MG63 (cell line): ENCODE data around the gene PTPRCAP. TPM values are rescaled to one million over a fixed set of nuclear protein-coding genes. Genes with fewer than 3 reads are reported as not detected.
"Not testable (repeated sequence)": the region's sequence is repeated elsewhere in the genome, so short reads cannot be mapped to it uniquely, and the experiment has no call there.

ENCODE experiments used
- DNase-seq: peaks from one replicate; pipeline ENCODE4 v3.0.0-alpha.2; 2020
- H3K27me3 ChIP-seq: fragments of 250-450 bp; sonication (Bioruptor Pico); 2 replicates; pipeline ENCODE4 v1.5.1; 2020; ENCODE audit warnings: mild to moderate bottlenecking, moderate library complexity
- H3K36me3 ChIP-seq: fragments of 250-450 bp; sonication (Bioruptor Pico); 2 replicates; pipeline ENCODE4 v1.5.1; 2020; ENCODE audit warnings: mild to moderate bottlenecking, moderate library complexity
- H3K4me3 ChIP-seq: fragments of 250-450 bp; sonication (Bioruptor Pico); 2 replicates; pipeline ENCODE4 v1.5.1; 2020; ENCODE audit warnings: mild to moderate bottlenecking, moderate library complexity
- H3K9me3 ChIP-seq: fragments of 250-450 bp; sonication (Bioruptor Pico); 2 replicates; pipeline ENCODE4 v1.5.1; 2020; ENCODE audit warnings: mild to moderate bottlenecking, moderate library complexity
- total RNA-seq: library from RNA; depleted of rRNA; stranded (reverse); fragments of >200 nt; shearing (Covaris generic); gene quantifications from 2 replicates; pipeline ENCODE4 v1.2.3, GENCODE V29; 2014; ENCODE audit warnings: low replicate concordance

The PTPRCAP gene
- total RNA-seq, 1 experiment from 2014 or later: not detected

- H3K27me3 ChIP-seq: no peaks in the 10 kb centered on the region
- DNase-seq: no peak
- H3K4me3 ChIP-seq: no peak overlapping the region
- no peaks in the 10 kb centered on the region for H3K9me3 ChIP-seq
- no peaks in the 10 kb centered on the region for H3K36me3 ChIP-seq
Measured at GRCh38 chr11:67409261-67409666, 28.2 kb downstream of the PTPRCAP start.

GRCh38 chr11:67408437-67409200, 28.9 kb downstream of the PTPRCAP start:
- no peak for DNase-seq
- H3K36me3 ChIP-seq: no peaks in the 10 kb centered on the region
- no peaks in the 10 kb centered on the region for H3K27me3 ChIP-seq
- no peak overlapping the region for H3K4me3 ChIP-seq
- H3K9me3 ChIP-seq: no peaks in the 10 kb centered on the region

GRCh38 chr11:67407688-67408163, 29.8 kb downstream of the PTPRCAP start:
- Histone ChIP-seq H3K36me3 (no peaks in the 10 kb centered on the region), H3K27me3 (no peaks in the 10 kb centered on the region), H3K4me3 (no peak overlapping the region), H3K9me3 (no peaks in the 10 kb centered on the region)
- no peak for DNase-seq

GRCh38 chr11:67406969-67407687, 30.4 kb downstream of the PTPRCAP start:
- no peak for DNase-seq
- H3K27me3 ChIP-seq: no peaks in the 10 kb centered on the region
- no peak overlapping the region for H3K4me3 ChIP-seq

GRCh38 chr11:67406420-67406968, 31.0 kb downstream of the PTPRCAP start:
- H3K4me3 ChIP-seq: no peak overlapping the region
- no peaks in the 10 kb centered on the region for H3K36me3 ChIP-seq
- no peak for DNase-seq
- H3K27me3 ChIP-seq: no peaks in the 10 kb centered on the region
- H3K9me3 ChIP-seq: no peaks in the 10 kb centered on the region

More at GRCh38 chr11:67406969-67407687, 30.4 kb downstream of the PTPRCAP start:
- Histone ChIP-seq H3K9me3 (no peaks in the 10 kb centered on the region), H3K36me3 (no peaks in the 10 kb centered on the region)

GRCh38 chr11:67405688-67406339, 31.7 kb downstream of the PTPRCAP start:
- Histone ChIP-seq H3K9me3 (no peaks in the 10 kb centered on the region), H3K27me3 (no peaks in the 10 kb centered on the region), H3K36me3 (peaks cover 5% of the 10 kb centered on the region), H3K4me3 (no peak overlapping the region)
- no peak for DNase-seq

GRCh38 chr11:67405196-67405567, 32.3 kb downstream of the PTPRCAP start:
- no peak overlapping the region for H3K4me3 ChIP-seq
- no peaks in the 10 kb centered on the region for H3K9me3 ChIP-seq
- DNase-seq: no peak

GRCh38 chr11:67404515-67405195, 32.8 kb downstream of the PTPRCAP start:
- H3K9me3 ChIP-seq: no peaks in the 10 kb centered on the region
- no peaks in the 10 kb centered on the region for H3K27me3 ChIP-seq
- DNase-seq: no peak
- H3K36me3 ChIP-seq: peaks cover 15% of the 10 kb centered on the region
- no peak overlapping the region for H3K4me3 ChIP-seq

More at GRCh38 chr11:67405196-67405567, 32.3 kb downstream of the PTPRCAP start:
- peaks cover 10% of the 10 kb centered on the region for H3K36me3 ChIP-seq
- no peaks in the 10 kb centered on the region for H3K27me3 ChIP-seq

GRCh38 chr11:67403085-67403484, 34.4 kb downstream of the PTPRCAP start:
- H3K36me3 ChIP-seq: peaks cover 31% of the 10 kb centered on the region
- H3K27me3 ChIP-seq, H3K4me3 ChIP-seq, H3K9me3 ChIP-seq, DNase-seq: not testable (repeated sequence)

GRCh38 chr11:67402192-67402839, 35.2 kb downstream of the PTPRCAP start:
- not testable (repeated sequence) for H3K9me3 ChIP-seq, DNase-seq, H3K27me3 ChIP-seq
- peak overlapping the region; percentile 34 for H3K4me3 ChIP-seq
- H3K36me3 ChIP-seq: peaks cover 38% of the 10 kb centered on the region

- H3K4me3 ChIP-seq: peak within 1 kb of the TSS; percentile 97
- DNase-seq: peak; percentile 89
- peaks cover 42% of the 10 kb centered on the region for H3K36me3 ChIP-seq
- no peaks in the 10 kb centered on the region for H3K9me3 ChIP-seq
- no peaks in the 10 kb centered on the region for H3K27me3 ChIP-seq
Measured at GRCh38 chr11:67401495-67402191, 35.8 kb downstream of the PTPRCAP start, which contains the start of gene PPP1CA. PPP1CA (minus strand) TSS chr11:67401858; CDS start chr11:67401782, 76 bp downstream.

GRCh38 chr11:67400942-67401494, 36.5 kb downstream of the PTPRCAP start:
- Histone ChIP-seq H3K4me3 (peak overlapping the region; percentile 97), H3K36me3 (peaks cover 44% of the 10 kb centered on the region), H3K9me3 (no peaks in the 10 kb centered on the region), H3K27me3 (no peaks in the 10 kb centered on the region)
- DNase-seq: no peak

- no peak for DNase-seq
Measured at GRCh38 chr11:67400251-67400941, 37.1 kb downstream of the PTPRCAP start.

GRCh38 chr11:67398661-67399563, 38.6 kb downstream of the PTPRCAP start:
- Histone ChIP-seq H3K4me3 (no peak overlapping the region), H3K27me3 (no peaks in the 10 kb centered on the region)

More at GRCh38 chr11:67400251-67400941, 37.1 kb downstream of the PTPRCAP start:
- H3K9me3 ChIP-seq: no peaks in the 10 kb centered on the region
- H3K27me3 ChIP-seq: no peaks in the 10 kb centered on the region
- H3K4me3 ChIP-seq: peak overlapping the region; percentile 97
- peaks cover 44% of the 10 kb centered on the region for H3K36me3 ChIP-seq

More at GRCh38 chr11:67398661-67399563, 38.6 kb downstream of the PTPRCAP start:
- no peak for DNase-seq
- no peaks in the 10 kb centered on the region for H3K9me3 ChIP-seq
- H3K36me3 ChIP-seq: peaks cover 44% of the 10 kb centered on the region
